GM19438 (cell line): ENCODE data around the gene TAL1.

ENCODE experiments used
- ATAC-seq: cut with Tn5 transposase; IDR thresholded peaks from one replicate; pipeline ENCODE4 v1.9.1; 2021; ENCODE audit warnings: low read depth; ENCODE audit not compliant: unreplicated experiment

The TAL1 gene

DNA sequence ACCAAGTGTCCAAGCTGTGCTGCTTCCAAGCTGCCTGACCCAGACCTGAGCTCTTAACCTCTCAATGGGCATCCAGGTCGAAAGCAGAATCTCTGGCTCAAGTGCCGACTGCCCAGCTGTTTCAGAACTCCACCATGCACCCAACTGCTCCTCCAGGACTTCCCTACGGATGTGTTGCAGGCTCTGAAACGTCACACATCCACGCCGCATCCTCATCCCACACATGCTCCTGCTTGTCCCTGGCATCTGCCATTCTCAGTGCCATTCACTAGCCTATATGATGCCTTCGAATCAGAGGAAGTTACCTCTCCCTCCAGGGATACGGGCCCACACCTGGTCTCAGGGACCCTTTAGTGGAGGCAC is 53.4 kb downstream of the TAL1 start:
- no peak for ATAC-seq

DNA sequence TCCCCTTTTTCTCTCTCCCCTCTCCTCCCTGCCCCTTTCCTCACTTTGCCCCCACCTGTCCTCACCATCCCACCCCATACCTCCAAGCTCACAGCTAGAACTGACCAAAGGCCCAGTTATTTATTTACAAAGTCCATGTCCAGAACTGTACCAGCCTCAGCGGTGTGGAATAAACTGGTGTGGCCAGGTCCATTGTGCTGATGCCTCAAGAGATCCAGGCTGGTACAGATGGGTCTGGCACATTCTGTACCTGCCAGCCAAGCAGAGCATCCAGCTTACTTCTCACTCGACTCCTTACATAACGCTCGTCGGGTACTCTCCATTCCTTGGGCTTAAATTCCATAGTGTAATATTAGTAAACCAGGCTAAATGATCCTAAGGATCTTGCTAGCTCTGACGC is 54.0 kb downstream of the TAL1 start:
- ATAC-seq, result no peak

DNA sequence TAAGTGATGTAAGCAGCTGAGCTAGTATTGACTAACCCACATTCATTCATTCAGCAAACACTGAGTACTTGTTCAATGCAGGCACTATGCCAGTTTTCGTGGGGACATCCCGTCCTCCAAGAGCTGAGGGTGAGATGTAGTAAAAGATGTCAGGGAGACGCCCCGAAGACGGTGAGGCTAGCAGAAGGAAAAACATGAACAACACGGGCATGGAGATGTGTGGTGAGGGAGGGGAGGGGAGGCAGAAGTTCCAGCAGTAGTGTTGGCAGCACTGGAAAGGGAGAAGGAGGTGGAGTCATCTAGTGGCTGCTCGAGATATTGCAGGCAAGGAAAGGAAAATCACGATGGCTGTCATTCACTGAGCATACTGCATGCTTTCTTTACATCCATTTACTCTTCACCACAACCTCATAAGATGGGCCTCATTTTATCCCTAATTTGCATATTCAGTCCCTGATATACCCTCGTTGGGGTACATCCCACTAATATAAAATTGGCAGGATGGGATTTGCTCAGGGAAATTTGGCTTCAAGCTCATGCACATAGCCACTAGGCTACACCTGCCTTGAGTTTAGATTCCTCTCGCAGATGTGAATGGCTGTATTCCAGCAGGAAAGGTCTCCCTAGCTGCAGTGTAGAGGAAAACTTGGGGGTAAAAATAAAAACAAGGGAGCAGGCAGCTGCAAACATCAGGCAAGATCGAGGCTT is 56.6 kb downstream of the TAL1 start:
- ATAC-seq, result no peak

DNA sequence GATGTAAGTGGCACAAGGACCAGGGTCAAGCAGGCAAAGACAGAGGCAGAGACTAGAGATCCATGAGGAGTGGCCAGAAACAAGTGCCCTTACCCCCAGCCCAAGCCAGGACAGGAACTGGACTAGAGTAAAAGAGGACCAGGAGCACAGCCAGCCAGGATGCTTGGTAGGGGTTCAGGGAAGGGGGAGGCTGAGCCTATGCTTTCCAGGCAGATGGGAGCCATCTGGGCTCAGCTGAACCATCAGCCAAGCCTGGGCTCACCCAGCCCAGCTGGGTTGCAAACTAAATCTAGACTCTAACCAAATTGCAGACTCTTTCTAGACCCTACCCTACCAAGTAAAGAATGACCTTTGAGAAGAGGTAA is 57.4 kb downstream of the TAL1 start:
- no peak for ATAC-seq

DNA sequence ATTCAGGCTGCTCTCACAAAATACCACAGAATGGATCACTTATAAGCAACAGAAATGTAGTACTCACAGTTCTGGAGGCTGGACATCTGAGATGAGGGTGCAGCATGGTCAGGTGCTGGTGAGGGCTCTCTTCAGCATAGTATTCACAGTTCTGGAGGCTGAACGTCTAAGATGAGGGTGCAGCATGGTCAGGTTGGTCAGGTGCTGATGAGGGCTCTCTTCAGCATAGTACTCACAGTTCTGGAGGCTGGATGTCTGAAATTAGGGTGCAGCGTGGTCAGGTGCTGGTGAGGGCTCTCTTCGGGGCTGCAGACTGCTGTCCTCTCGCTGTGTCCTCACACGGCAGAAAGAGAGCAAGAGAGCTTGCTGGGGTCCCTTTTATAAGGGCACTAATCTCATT is 59.2 kb downstream of the TAL1 start:
- ATAC-seq, result no peak
